ENCODE results near the gene AMY2B.

- TF ChIP-seq CTCF (IDR thresholded peaks at IDR 0.05) = no peak
- TF ChIP-seq POLR2A (IDR thresholded peaks at IDR 0.05) = no peak
Observed at GRCh38 chr1:103538226-103538625, 33.2 kb upstream of the AMY2B start.
